Astrocyte of the hippocampus (primary cell): ENCODE results near the gene TEX13A.

Source experiments
- DNase-seq: peaks from one replicate; pipeline ENCODE4 v3.0.0; 2011; ENCODE audit warnings: low read depth, low spot score

The TEX13A gene

DNA sequence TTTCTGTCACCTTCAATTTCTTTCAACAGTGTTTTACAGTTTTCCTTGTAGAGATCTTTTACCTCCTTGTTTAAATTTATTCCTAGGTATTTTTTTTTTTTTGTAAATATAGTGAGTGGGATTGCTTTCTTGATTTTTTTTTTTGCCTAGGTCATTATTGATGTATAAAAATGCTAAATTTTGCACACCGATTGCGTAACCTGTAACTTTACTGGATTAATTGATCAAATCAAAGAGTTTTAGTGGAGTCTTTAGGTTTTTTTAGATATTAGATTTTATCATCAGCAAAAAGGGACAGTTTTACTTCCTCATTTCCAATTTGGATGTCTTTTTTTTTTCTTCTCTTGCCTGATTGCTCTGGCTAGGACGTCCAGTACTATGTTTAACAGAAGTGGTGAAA, 40.9 kb downstream of the TEX13A start:
- DNase-seq: no peak

GRCh38 chrX:105173071-105173470, 47.4 kb downstream of the TEX13A start:
- no peak for DNase-seq
